NCI-H128 (cell line): ENCODE measurements around the gene ADGRG3.

Source experiments
- DNase-seq: peaks from one replicate; lab custom pipeline; 2025; ENCODE audit not compliant: unreplicated experiment; lab: John Stamatoyannopoulos, UW

The ADGRG3 gene

DNA sequence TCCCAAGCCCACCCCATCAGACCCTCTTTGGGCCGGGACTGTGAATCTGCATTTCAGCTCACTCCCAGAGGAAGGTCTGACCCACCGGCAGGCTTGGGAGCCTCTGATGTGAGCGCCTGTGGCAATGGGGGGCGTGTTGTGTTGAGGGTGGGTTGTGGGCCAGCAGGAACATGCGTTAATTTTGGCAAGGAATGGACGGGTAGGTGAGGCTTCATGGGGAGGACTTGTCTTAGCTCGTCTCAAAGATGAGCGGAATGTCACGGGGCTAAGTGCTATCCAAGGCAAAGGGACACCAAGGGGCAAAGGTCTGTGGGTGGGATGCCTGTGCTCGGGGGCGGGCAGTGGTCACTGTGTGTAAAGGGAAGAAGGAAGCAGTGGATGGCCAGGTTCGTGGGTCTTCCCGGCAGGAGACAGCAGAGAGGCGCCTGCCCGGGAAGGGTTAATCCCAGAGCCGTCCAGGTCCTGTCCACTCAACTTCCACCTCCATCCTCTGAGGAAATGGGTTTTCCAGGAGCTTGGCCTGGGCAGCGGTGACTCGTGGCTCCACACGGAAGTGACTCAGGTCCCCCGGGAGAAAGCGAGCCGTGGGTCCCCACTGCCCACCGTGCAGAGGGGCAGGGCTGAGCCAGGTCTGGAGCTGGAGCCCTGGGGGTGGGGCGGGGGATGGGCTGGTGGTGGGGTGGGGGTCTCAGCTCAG lies 22.3 kb upstream of the ADGRG3 start:
- DNase-seq: no peak

DNA sequence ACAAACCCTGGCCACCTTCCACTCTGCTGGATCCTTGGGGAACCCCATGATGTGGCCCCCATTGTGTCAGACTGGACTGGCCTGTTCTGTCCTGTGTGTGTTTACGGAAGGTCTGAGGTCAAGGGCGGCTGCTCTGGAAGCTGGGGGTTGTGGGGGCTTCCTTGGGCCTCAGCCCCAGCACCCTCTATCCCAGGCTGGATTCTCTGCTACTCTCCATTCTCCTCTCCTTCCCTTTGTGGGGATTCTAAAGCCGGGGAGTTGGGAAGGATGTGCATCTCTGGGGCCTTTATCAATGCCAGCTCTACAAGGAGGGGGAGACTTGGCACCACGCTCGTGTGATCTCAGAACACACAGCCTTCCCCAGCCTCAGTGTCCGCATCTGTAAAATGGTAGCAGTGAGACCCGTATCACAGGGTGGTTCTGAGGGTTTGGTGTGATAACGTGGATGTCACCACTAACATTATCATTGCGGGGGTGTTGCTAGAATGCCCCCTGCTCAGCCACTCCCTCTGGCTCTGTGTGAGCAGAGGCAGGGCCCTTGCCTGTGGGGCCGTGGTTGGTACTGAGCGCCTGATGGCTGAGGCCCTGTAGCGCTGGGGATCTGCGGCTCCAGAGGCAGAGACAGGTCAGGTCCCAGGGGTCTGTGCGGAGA lies 21.6 kb upstream of the ADGRG3 start:
- DNase-seq: no peak

DNA sequence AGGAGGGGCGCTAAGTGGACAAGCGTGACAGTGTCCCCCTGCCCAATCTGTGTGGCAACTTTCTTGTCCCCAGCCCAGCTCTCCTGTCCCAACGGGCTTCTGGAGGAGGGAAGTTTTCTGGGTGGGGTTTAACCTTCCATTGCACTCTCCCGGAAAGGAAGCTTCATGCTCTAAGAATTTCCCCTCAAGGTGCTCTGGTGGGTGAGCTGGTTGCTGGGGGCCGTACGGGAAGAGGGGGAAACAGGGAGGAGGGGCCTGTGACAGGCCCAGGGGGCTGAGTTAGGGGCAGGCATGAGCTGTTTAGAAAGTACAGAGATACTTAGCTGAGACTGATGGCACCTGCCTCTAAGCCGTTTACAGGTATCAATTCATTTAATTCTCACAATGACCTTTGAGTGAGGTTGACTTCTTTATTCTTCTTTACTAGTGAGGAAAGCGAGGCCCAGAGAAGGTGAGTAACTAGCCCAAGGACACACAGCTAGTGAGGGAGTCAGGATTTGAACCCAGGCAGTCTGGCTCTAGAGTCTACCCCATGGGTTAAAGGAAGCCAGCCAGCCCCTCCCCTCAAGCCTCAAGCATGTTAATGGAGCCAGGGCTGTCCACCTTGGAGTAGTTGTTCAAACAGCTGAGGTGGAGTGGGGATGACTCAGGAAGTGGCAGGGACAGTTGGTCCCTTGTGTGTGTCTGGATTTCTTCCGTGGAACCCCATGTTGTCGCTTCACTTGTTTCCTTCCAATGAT lies 20.8 kb upstream of the ADGRG3 start:
- no peak for DNase-seq

DNA sequence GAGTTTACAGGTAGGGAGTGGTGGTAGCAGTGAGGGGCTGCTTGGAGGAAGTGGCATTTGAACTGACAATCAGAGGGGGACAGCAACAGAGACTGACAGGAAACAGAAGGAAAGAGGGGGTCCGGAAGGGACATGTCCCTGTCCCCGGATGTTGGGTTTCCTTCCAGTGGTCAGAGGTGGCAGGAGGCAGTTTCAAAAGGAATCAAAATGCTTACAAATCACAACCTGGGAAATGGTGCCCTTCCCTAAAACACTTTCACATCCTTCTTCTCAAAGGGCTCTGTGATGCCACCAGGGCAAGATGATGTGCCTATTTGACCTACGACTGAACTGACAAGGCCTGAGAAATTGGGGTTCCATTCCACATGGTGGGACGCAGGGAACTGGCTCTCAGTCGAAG lies 20.0 kb upstream of the ADGRG3 start:
- DNase-seq: no peak

DNA sequence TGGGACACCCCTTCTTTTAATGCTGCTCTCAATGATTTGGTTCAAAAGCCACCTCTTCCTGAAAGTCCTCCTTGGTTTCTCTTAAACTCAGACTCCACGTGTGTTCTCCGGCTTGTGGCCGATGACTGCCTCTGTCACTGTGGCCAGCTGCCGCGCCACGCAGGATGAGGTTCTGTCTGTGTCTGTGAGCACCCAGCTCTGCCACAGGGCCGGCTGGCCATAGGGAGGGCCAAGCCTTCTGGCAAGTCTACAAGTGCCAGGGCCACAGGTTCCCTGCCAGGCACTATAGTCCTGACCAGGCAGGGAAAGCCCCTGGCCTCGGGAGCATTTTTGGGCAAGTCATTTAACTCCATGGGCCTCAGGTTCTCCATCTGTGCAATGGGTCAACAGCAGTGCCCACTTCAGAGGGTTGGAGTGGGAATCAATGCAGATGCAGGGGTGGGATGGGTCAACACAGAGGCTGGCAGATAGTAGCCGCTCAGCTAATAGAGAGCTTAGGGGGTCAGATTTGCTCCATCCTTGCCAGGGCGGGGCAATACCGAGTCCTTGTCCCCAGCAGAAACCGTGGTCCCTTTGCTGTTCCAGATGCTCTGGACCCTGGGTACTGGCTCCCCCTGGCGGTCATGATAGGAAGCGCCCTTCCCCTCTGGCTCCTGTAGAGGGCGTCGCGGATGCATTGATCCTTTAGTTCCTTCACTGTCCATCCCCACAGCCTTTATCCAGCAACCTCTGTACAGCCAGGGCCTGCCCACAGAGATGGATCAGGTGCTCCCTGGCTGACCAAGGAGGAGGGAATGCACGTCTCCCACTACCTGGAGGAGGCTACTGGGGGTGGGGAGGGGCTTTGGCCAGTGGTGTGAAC lies 19.3 kb upstream of the ADGRG3 start:
- peak; percentile 13 for DNase-seq

DNA sequence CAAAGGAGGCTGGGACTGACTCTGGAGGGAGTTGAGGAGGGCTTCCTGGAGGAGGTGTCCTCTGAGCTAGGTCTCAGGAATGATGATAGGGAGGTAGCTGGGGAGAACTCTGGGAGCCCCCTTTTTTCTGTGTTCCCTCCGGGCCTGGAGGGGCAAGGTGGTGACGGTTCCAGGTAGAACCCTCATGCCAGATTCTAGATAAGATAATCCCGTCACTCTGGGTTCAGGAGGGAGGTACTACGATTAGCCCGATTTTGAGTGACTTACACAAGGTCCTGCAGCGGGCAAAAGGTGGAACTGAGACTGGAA lies 18.7 kb upstream of the ADGRG3 start:
- no peak for DNase-seq

DNA sequence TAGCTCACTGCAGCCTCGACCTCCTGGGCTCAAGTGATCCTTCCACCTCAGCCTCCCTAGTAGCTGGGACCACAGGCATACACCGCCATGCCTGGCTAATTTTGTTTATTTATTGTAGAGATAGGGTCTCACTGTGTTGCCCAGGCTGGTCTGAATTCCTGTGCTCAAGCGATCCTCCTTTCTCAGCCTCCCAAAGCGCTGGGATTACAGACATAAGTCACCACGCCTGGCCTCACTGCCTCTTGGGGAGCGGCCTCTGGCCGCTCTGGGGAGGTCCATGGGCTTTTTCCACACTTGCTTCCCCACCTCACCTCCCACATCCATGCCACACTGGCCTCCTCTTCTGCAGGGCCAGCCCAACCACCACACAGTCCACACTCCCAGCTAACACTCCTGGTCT lies 18.3 kb upstream of the ADGRG3 start:
- no peak for DNase-seq

DNA sequence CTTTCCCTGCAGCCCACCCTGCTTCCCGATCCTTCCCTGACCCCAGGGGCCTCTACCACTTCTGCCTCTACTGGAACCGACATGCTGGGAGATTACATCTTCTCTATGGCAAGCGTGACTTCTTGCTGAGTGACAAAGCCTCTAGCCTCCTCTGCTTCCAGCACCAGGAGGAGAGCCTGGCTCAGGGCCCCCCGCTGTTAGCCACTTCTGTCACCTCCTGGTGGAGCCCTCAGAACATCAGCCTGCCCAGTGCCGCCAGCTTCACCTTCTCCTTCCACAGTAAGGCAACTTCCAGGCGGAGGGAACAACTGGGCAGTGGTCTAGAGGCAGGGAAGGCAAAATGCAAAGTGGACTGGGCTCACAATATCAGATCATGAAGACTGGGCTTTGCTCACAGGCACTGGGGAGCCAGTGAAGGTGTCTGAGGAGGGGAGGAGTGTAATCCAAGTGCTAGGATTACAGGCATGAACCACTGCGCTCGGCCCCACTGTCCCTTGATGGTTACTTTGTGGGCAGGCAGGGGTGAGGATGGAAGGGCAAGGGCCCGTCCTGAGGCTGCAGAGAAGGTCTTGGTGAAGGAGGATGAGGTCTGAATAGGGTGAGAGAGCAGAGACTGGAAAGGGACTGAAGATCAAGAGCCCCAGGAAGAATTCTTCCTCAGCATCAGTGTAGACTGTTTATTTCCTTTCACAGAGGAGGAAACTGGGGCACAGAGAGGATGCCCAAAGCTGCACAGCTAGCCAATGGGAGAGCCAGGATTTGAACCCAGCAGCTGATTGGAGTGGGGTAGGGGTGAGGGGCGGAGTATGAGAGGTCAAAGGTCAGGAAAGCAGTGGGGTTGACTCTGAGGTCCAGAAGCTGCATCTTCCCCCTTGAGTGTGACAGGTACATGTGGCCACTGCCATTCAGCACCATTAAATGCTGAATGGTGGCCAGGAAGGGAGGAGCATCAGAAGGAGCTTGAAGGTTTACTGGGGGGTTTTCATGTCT lies 16.5 kb upstream of the ADGRG3 start:
- DNase-seq: no peak

DNA sequence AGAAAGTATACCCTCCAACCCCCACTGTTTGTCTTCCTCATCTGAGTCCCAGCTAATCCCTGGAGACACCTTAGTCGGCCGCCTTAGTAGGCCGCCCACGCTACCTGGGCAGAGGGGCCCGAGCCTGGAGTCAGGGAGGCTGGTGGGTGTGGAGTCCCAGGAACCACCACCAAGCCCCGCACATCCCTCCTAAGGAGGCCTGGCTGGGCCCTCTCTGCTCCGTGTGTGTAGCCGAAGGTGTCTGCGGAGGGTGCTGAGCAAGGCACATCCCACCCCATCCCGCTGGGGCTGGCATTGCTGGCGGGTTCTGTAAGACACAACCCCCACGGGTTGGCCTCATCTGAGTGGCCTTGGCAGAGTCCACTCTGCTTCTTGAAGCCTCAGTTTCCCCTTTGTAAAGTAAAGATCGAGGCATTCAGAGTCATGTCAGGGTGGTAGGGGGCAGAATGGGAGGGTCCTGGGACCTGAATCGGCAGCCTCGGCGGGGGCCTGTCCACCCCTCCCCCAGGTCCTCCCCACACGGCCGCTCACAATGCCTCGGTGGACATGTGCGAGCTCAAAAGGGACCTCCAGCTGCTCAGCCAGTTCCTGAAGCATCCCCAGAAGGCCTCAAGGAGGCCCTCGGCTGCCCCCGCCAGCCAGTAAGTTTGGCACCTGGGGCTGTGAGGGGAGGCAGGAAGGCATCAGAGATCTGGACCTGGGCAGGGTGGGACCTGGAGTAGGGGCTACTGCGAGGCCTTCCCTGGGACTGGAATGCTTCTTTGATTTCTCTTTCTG lies 15.2 kb upstream of the ADGRG3 start:
- DNase-seq: no peak

DNA sequence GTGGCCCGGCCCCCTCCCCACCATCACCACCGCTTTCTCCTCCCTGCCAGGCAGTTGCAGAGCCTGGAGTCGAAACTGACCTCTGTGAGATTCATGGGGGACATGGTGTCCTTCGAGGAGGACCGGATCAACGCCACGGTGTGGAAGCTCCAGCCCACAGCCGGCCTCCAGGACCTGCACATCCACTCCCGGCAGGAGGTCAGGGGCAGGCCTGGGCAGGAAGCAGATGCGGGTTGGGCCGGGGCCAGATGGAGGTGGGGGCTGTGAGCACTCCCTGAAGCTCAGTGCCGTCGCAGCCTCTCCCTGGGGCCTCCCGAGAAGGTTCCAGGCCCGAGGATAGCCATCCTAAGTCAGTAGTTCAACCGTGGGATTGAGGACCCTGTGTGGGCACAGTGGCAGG lies 14.2 kb upstream of the ADGRG3 start:
- no peak for DNase-seq

DNA sequence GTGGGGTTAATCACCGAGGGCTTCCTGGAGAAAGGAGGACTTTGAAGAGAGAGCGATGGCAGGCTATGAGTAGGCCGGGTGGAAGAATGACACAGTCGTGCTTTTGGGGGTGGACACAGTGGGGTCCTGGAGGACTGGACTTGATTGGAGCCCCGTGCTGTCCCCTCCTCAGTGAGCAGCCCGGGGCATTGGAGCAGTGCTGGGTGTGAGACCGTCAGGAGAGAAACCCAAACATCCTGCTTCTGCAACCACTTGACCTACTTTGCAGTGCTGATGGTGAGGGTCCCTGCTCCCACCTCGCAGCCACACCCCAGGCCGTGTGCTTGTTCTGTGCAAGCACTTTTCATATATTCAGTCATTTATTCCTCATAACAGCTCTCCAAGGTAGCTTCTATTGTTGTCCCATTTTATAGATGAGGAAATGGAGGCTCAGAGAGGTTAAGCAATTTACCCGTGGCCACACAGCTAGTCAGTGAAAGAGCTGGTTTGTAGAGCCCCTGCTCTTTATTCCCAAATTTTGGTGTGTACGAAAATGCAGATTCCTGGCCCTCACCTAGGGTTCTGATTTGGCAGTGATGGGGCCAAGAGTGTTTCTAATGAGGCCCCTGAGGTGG lies 11.7 kb upstream of the ADGRG3 start:
- DNase-seq: no peak

DNA sequence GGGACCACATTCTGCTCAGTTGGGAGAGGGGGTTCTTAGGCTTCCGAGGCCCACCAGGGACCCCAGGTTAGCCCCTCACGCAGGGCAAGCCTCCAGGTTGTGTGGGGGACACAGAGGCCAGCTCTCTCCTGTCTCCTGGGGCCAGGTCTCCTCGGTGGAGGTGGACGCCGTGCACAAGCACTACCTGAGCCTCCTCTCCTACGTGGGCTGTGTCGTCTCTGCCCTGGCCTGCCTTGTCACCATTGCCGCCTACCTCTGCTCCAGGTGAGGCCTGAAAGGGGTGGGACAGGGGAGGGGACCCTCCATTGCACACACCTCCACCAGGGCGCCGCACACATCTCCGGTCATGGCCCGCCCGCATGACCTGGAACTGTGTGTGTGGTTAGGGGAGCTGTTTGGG lies 10.9 kb upstream of the ADGRG3 start:
- no peak for DNase-seq

DNA sequence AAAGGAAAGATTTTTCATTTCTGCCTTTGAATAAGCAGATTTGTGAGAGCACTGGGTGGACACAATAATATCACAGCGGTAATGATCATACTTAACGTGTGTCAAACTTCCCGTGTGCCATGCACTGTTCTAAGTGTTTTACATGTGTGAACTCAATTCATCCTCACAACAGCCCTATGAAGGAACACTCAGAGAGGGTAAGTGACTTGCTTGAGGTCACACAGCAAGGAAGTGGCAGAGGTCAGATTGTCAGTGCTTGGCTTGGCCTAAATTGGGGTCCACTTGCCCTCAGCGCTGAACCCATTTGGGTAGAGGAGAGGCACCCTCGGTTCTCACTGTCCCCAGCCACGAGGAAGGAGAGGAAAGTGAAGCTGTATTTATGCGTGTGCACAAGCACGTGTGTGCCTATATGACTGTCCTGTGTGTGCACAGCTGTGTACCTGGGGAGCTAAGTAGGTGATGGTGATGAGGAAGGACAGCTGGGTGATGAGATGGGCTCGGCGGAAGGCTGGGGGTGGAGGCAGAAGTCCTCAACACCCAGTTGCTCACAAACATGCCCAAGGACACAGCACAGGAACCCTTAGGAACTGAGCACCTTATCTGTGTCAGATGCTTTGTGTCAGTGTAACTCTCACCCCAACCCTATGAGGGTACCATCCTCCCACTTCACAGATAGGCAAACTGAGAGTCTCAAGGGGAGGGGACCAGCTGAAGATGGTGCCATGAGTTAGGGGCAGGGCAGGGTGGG lies 9.8 kb upstream of the ADGRG3 start:
- no peak for DNase-seq

DNA sequence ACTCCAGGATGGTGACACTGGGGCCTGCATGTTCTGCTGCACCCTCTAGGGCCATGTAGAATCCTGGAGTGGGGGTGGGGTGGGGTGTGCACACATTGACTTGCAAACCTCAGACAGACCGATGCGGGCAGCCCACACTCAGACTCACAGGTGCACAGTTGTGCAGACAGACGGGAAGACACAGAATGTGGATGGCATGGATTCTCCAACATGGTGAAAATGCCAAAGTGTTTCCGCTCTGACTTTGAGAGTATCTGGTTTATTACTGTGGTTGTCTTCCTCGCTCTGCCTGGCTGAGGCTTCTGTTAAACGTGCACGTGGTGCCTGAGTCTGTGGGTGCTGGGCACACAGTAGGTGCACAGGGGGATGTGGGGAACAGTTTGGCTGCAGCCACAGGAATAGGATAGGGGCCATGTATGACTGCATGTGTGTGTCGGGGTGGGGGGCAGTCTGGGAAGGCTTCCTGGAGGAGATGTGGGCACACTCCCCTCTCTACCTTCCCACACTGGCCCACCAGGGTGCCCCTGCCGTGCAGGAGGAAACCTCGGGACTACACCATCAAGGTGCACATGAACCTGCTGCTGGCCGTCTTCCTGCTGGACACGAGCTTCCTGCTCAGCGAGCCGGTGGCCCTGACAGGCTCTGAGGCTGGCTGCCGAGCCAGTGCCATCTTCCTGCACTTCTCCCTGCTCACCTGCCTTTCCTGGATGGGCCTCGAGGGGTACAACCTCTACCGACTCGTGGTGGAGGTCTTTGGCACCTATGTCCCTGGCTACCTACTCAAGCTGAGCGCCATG lies 9.0 kb upstream of the ADGRG3 start:
- DNase-seq: no peak

DNA sequence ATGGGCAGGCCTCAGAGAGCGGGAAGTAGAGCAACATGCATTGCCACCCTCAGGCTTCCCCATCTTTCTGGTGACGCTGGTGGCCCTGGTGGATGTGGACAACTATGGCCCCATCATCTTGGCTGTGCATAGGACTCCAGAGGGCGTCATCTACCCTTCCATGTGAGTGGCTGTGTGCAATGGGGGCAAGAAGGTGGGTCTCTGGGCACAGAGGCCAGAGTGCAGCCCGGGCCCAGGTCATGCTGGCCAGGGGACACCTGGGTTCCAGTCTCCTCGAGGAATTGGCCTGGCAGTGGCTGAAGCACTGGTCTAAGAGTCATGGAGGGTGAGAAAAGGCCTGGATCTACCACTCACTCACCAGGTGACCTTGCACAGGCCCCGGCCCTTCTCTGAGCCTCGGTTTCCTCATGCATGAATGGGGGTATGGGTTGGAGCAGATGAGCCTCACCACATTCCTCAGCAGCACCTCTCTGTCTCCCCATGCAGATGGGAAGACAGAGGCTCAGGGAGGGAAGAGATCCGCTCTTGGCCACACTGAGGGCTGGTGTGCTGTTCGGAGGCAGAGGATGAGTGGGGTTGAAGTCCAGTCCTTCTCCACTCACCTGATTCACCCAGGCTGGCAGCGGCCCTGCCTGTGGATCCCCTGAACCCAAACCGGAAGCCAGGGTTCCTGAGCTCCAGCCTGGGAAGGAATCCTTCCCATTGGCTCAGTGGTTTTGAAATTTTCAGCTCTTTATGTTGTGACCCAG lies 7.2 kb upstream of the ADGRG3 start:
- DNase-seq: no peak

DNA sequence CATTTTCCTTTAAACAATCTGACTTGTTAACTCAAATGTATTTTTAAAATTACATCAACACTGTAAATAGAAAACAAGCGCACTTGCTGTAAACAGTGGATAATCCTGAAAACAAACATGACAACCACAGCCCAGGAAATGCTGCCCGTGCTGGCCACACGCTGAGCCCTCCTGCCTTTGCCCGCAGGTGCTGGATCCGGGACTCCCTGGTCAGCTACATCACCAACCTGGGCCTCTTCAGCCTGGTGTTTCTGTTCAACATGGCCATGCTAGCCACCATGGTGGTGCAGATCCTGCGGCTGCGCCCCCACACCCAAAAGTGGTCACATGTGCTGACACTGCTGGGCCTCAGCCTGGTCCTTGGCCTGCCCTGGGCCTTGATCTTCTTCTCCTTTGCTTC lies 6.6 kb upstream of the ADGRG3 start:
- no peak for DNase-seq
